Heart left ventricle (tissue), 16 donors: ENCODE measurements around the gene NUP50. TPM values are rescaled to one million over a fixed set of nuclear protein-coding genes. Genes with fewer than 3 reads are reported as not detected.

Experiments
- ATAC-seq, 4 donors: fragments of 200-7000 bp; cut with Tn5 transposase; one replicate each; pipeline ENCODE4 v1.9.1; 2020 to 2022; ENCODE audit warnings: moderate library complexity in 4 of 4, mild to moderate bottlenecking in 3 of 4, moderate number of reproducible peaks in 1 of 4
- DNase-seq, 5 donors: peaks; one replicate each; pipeline ENCODE4 v3.0.0-alpha.2; 2020
- H3K27ac ChIP-seq, 12 donors: fragments of 200-600 bp; sonication (generic) in 4 of 12; one replicate each; pipeline versions ENCODE4 v1.5.0 to v1.8.0; 2016 to 2022; ENCODE audit warnings: mild to moderate bottlenecking in 2 of 12
- H3K27me3 ChIP-seq, 9 donors: fragments of 200-600 bp; sonication (generic) in 2 of 9; one replicate each; pipeline versions ENCODE4 v1.5.1 to v1.8.0; 2016 to 2022; ENCODE audit warnings: mild to moderate bottlenecking in 3 of 9
- H3K36me3 ChIP-seq, 9 donors: fragments of 200-600 bp; sonication (generic) in 2 of 9; one replicate each; pipeline versions ENCODE4 v1.5.0 to v1.8.0; 2018 to 2022; ENCODE audit warnings: mild to moderate bottlenecking in 2 of 9
- H3K4me1 ChIP-seq, 12 donors: fragments of 200-600 bp; sonication (generic) in 4 of 12; one replicate each; pipeline versions ENCODE4 v1.5.0 to v1.8.0; 2016 to 2022; ENCODE audit warnings: mild to moderate bottlenecking in 3 of 12
- H3K4me3 ChIP-seq, 12 donors: fragments of 200-600 bp; sonication (generic) in 4 of 12; one replicate each; pipeline versions ENCODE4 v1.5.0 to v1.8.0; 2017 to 2022; ENCODE audit warnings: mild to moderate bottlenecking in 9 of 12, moderate library complexity in 4 of 12
- H3K9me3 ChIP-seq, 12 donors: fragments of 200-600 bp; sonication (generic) in 4 of 12; one replicate each; pipeline versions ENCODE4 v1.5.0 to v1.8.0; 2016 to 2022; ENCODE audit warnings: mild to moderate bottlenecking in 1 of 12
- CTCF ChIP-seq, 12 donors: fragments of 200-600 bp; sonication (generic) in 4 of 12; IDR thresholded peaks; one replicate each; pipeline versions ENCODE4 v1.5.0 to v1.8.0; 2018 to 2022; ENCODE audit warnings: antibody characterized with exemption in 12 of 12, mild to moderate bottlenecking in 5 of 12
- POLR2A ChIP-seq, 2 donors: fragments of 450-650 bp; IDR thresholded peaks; one replicate each; pipeline ENCODE4 v1.6.1; 2017; ENCODE audit warnings: antibody characterized with exemption in 2 of 2, mild to moderate bottlenecking in 2 of 2, moderate library complexity in 2 of 2
- WGBS, 4 donors: extraction: QIAGEN DNeasy Blood & Tissue Kit in 2 of 4; methylation state at CpG; one replicate each; pipeline versions ENCODE4 v1.1.5 to v1.1.7; 2013 to 2018; 5-methylcytosine and 5-hydroxymethylcytosine counted together
- intact Hi-C, 10 donors: fragments of 100-400 bp; cut with DNase I; formaldehyde crosslinking; loops; one replicate each; pipeline versions ENCODE4 v1.11.1 to v1.14.2; 2022
- microRNA counts, 2 donors: library from miRNA; unstranded; fragments of <30 nt; microRNA quantifications; one replicate each; lab custom pipeline; 2016
- microRNA-seq, 4 donors: library from miRNA; unstranded; fragments of <30 nt; microRNA quantifications; one replicate each; pipeline versions ENCODE4 to v1.2.0, GENCODE V29; 2017 to 2020
- polyA plus RNA-seq, 2 donors: library from polyadenylated mRNA; stranded (reverse); fragments of 200-250 nt; gene quantifications; one replicate each; pipeline ENCODE4 v1.2.3, GENCODE V29; 2013
- total RNA-seq, 9 donors: library from RNA; depleted of rRNA in 2 of 9; stranded (reverse); fragments of >200 nt in 2 of 9; fragmentation: NEBNext Ultra II Directional in 3 of 9; extraction: Animal tissue kit (Norgen Biotek cat#: 25700) in 3 of 9; gene quantifications; one replicate each; pipeline versions ENCODE4 v1.1.0 to v1.2.4, GENCODE V29; 2016 to 2023
- donor health status: ischemic (EF 13 %, LVEDD 7.1; RV severe dilation, severe dysfunction).
- donor health status: healthy with polysubstance abuse.
- donor health status: DM: no; HTN: yes; CAD: no.
- donor health status: DM: no; HTN: no; CAD: no.
- donor health status: ischemic (EF 25% LVEDD 6.9; RV normal size, moderate dysfunction).
- donor health status: ischemic (EF 25% LVEDD 5.7; RV mildly dilated, moderate dysfunction).
- donor health status: healthy.
- donor health status: DM: yes; HTN: yes; CAD: no.
- donor health status: ischemic (EF 35%, LVEDD 5.7; RV mildly dilated, moderate dysfunction).
- donor health status: nonischemic (EF 11% LVEDD 7.7; RV severe dilation, severe dysfunction).
- donor health status: DM: yes; HTN: yes; CAD: no.
- donor health status: PGD.
- donor health status: ischemic (EF 29% LVEDD 5.4; RV normal size, mild dysfunction).
- donor health status: nonischemic (EF 23%, LVEDD 6.1; RV moderate dilation, normal function).

NUP50 gene
- total and polyA plus RNA-seq, 11 donors: 5.8 to 42.6 (median 14.1) TPM

- 92 to 94% (median 93%) methylated on average over 15 of the region's 15 CpGs for WGBS, 4 donors
- DNase-seq: peak in 1 of 5 donors; percentile 11
- peaks cover 0 to 11% (median 0%) of the 10 kb centered on the region in 9 donors for H3K36me3 ChIP-seq
- ATAC-seq: no peak
- H3K27me3 ChIP-seq: no peaks in the 10 kb centered on the region
- no peaks in the 10 kb centered on the region for H3K9me3 ChIP-seq
- no peak overlapping the region for H3K27ac ChIP-seq
- peaks cover 0 to 80% (median 12%) of the 10 kb centered on the region in 12 donors for H3K4me1 ChIP-seq
- no peak overlapping the region for H3K4me3 ChIP-seq
- intact Hi-C loops: loop anchor here in 1 of 10 donors (10.0 kb wide), 1 partner anchor 53 kb away; no protein-coding TSS in a partner anchor
- TF ChIP-seq POLR2A (IDR thresholded peaks at IDR 0.05): no peak
- no peak for TF ChIP-seq CTCF (IDR thresholded peaks at IDR 0.05)
These were observed 73.6 kb downstream of the NUP50 start for GRCh38 chr22:45237065-45237990.

MicroRNAs within 50 kb of the gene (microRNA counts, 767-probe panel; counts per million panel counts)
- 71.6 to 573 counts per million in 2 donors for microRNA hsa-miR-1249 (lab: Ali Mortazavi, UCI)

Small RNA genes within 50 kb of the gene (microRNA-seq; reads per million reads assigned to microRNA genes)
- 4.2 to 10.7 (median 6.8) reads per million in 4 donors for gene MIR1249

Other genes with a start within 250 kb of the NUP50 start
- 1 to 10 TPM in 2 of 9 donors, under 1 TPM in 3, not detected in 4; 0.40 to 1.6 (median 0.63) TPM for gene PHF21B, start 153.9 kb upstream of the NUP50 start, total RNA-seq
- gene PHF21B, start 153.9 kb upstream of the NUP50 start, polyA plus RNA-seq: under 1 TPM; 0.04 TPM
- gene KIAA0930, start 77.0 kb downstream of the NUP50 start, total RNA-seq: 10 to 100 TPM; 14.7 to 67.1 (median 18.7) TPM
- 10 to 100 TPM in 1 of 2 donors, 1 to 10 TPM in 1; 8.5 to 25.1 TPM for gene KIAA0930, start 77.0 kb downstream of the NUP50 start, polyA plus RNA-seq
- under 1 TPM in 2 of 9 donors, not detected in 7; 0.34 to 0.45 TPM for gene UPK3A, start 121.0 kb downstream of the NUP50 start, total RNA-seq
- gene UPK3A, start 121.0 kb downstream of the NUP50 start, polyA plus RNA-seq: under 1 TPM in 1 of 2 donors, not detected in 1; 0.15 TPM
- gene FAM118A, start 146.0 kb downstream of the NUP50 start, total RNA-seq: 10 to 100 TPM in 6 of 9 donors, 1 to 10 TPM in 3; 4.0 to 46.8 (median 15.0) TPM
- 10 to 100 TPM; 13.1 to 17.4 TPM for gene FAM118A, start 146.0 kb downstream of the NUP50 start, polyA plus RNA-seq
- not detected for gene SMC1B, start 249.7 kb downstream of the NUP50 start, total RNA-seq
- not detected for gene SMC1B, start 249.7 kb downstream of the NUP50 start, polyA plus RNA-seq
- 1 to 10 TPM in 1 of 9 donors, not detected in 8; 1.0 TPM for gene RIBC2, start 249.8 kb downstream of the NUP50 start, total RNA-seq
- under 1 TPM in 1 of 2 donors, not detected in 1; 0.07 TPM for gene RIBC2, start 249.8 kb downstream of the NUP50 start, polyA plus RNA-seq